Esophagus muscularis mucosa (tissue), 4 donors: Measurements from ENCODE around the gene RNF217.

Experiments
- EP300 ChIP-seq: sonication (generic); formaldehyde crosslinking; IDR thresholded peaks from one replicate; pipeline ENCODE4 v1.6.1; 2017; ENCODE audit warnings: antibody characterized with exemption
- POLR2A ChIP-seq: fragments of 450-650 bp; IDR thresholded peaks from one replicate; pipeline ENCODE4 v1.6.1; 2017; ENCODE audit warnings: antibody characterized with exemption, moderate library complexity, mild to moderate bottlenecking, low read depth
- TF ChIP-seq, protein P1 (sequence below), 3 experiments: fragments of 200-600 bp in 2 of 3; fragments of 450-650 bp in 1 of 3; sonication (generic) in 2 of 3; IDR thresholded peaks; one replicate each; pipeline ENCODE4 v1.5.1; 2017 to 2019; ENCODE audit warnings: antibody characterized with exemption in 3 of 3, mild to moderate bottlenecking in 2 of 3, moderate library complexity in 1 of 3

DNA sequence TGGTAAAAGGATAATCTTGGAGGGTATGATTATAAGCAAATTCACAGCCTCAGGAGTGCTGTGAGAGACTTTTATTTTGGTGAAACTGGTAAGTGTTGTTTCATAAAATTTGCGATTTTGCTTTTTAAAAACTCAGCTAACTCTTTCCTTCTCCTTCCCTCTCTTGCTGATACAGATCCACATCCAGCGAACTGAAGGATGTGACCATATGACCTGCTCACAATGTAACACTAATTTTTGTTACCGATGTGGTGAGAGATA is 114.2 kb downstream of the RNF217 start:
- TF ChIP-seq, protein P1, sequence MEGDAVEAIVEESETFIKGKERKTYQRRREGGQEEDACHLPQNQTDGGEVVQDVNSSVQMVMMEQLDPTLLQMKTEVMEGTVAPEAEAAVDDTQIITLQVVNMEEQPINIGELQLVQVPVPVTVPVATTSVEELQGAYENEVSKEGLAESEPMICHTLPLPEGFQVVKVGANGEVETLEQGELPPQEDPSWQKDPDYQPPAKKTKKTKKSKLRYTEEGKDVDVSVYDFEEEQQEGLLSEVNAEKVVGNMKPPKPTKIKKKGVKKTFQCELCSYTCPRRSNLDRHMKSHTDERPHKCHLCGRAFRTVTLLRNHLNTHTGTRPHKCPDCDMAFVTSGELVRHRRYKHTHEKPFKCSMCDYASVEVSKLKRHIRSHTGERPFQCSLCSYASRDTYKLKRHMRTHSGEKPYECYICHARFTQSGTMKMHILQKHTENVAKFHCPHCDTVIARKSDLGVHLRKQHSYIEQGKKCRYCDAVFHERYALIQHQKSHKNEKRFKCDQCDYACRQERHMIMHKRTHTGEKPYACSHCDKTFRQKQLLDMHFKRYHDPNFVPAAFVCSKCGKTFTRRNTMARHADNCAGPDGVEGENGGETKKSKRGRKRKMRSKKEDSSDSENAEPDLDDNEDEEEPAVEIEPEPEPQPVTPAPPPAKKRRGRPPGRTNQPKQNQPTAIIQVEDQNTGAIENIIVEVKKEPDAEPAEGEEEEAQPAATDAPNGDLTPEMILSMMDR (IDR thresholded peaks at IDR 0.05), result no peak
- TF ChIP-seq EP300 (no peak), POLR2A (no peak)
